ENCODE measurements around the gene PTPRJ.
"Not testable (repeated sequence)": the region's sequence is repeated elsewhere in the genome, so short reads cannot be mapped to it uniquely, and the experiment has no call there.

The PTPRJ gene

DNA sequence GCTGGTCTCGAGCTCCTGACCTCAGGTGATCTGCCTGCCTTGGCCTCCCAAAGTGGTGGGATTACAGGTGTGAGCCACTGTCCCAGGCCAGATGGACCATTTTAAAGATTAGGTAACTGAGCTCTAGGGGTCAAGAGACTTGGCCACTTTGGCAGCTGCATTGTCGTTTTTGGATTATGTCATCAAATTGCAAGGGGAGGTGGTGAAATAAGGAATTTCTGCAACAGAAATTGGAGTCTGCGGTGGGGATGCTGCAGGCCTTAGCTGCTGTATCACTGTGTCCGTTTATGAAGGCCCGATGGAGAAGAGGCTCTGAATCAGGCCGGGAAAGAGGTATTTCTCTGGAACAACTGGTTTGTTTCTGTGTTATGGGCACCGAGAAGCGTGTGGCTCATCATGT lies 34.6 kb downstream of the PTPRJ start:
- Mint-ChIP-seq H3K4me1 (peaks cover 91% of the 10 kb centered on the region), H3K4me3 (no peak overlapping the region), H3K27ac (peak overlapping the region; percentile 41), H3K9me3 (no peaks in the 10 kb centered on the region), H3K27me3 (no peaks in the 10 kb centered on the region), H3K36me3 (ENCODE audit: low read depth) (peaks cover 6% of the 10 kb centered on the region)
- no peak for ATAC-seq
- no peak for DNase-seq

DNA sequence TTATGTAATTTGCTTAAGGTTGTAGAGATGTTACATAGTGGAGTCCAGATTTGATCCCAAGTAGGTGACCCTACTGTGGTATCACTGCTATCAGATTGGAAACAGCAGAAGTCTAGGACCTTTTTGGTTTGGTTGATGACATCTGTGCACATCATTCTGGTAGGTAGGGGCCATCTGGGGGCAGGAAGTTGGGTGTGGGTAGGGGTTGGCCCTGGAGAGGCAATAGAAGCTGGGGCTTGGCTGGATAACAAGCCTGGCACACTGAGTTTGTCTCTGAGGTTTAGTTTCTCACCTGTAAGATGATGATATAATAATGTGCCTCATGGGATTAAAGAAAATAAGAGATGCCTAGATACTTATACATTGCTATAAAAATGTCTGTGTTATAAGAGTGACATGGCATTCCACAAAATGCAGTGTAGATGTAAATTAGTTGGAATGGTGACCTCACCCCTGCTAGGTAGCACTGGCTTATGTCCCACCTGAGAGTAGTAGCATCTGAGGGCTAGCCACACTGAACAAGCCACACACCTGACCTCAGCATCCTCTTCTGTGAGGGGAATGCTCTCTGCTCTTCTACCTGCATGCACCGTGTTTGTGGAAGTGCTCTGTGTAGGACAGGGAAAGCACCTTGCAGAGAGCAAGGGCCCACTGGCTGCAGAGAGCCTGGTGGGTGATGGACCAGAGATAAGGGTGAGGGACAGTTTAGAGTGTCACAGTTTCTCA lies 36.9 kb downstream of the PTPRJ start:
- H3K27ac Mint-ChIP-seq, result peak overlapping the region; percentile 70
- H3K4me3 Mint-ChIP-seq, result peak overlapping the region; percentile 20

DNA sequence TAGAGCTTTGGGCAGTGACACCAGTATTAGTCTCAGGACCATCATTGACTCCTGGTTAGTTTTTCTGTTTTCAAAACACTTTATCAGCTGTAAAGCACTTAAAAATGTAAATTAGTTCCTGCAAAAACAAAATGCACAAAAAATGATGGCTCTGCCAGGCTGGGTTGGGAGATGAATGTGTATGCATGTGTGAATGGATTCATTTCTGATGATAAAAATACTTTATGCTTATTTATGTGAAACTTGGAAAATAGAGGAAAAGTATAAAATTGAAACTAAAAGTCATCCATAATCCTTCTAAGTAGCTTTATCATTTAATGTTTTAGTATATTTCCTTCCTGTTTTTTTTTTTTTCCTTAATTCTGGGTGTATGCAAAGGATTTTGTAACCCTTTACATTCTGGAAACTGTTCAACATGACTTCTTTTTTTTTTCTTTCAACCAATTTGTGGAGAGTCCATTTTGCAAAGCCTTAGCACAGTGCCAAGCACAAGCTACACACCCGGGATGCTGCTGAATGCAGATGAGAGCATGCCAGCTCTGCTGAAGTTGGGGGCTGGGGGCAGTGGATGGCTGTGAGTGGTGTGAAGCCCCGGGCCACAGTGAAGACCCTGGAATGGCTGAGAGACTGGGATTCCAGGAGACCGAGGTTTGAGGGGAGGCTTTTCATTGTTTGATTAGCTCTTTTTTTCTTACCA lies 37.6 kb downstream of the PTPRJ start:
- Mint-ChIP-seq H3K27ac (peak overlapping the region; percentile 87), H3K4me3 (peak overlapping the region; percentile 20), H3K36me3 (ENCODE audit: low read depth) (peaks cover 9% of the 10 kb centered on the region), H3K9me3 (no peaks in the 10 kb centered on the region), H3K4me1 (peaks cover 88% of the 10 kb centered on the region), H3K27me3 (no peaks in the 10 kb centered on the region)
- DNase-seq (no peak), ATAC-seq (no peak)

More for the DNA sequence above, 36.9 kb downstream of the PTPRJ start:
- Mint-ChIP-seq H3K9me3 (no peaks in the 10 kb centered on the region), H3K4me1 (peaks cover 89% of the 10 kb centered on the region), H3K27me3 (no peaks in the 10 kb centered on the region), H3K36me3 (ENCODE audit: low read depth) (peaks cover 9% of the 10 kb centered on the region)
- DNase-seq, result peak; percentile 49
- ATAC-seq, result peak; percentile 29

DNA sequence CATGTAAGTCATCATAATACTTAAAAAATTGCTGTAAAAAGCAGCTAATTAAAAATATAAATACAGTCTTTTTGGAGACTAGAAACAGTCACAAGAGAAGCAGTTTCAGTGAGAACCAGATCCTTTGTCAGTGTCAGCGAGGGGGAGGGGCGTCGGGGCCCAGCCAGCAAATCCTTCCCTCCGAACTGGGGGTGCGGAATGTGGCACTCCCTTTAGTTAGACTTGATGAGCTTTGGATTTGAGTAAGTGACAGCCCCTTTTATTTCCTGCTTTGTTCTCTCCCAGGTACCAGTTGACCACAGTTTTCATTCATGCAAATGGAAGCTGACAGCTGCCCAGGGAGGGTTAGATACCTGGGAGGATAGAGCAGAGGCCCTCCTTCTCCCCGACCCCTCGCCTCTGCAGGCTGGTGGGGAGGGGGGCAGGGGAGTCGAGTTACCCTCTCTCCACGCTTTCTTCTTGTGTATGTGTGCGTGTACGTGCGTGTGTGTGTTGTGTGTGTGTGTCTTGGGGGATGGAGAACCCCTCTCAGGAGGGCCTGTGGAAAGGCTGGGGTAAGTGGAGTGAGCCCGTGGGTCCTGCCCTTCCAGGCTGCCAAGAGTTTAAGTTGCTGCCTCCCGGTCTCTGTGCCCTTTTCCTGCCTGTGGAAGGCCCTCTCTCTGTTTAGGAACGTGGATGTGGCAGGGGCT lies 38.3 kb downstream of the PTPRJ start:
- DNase-seq, result no peak
- H3K27me3 Mint-ChIP-seq, result no peaks in the 10 kb centered on the region
- H3K4me3 Mint-ChIP-seq, result peak overlapping the region; percentile 2
- no peaks in the 10 kb centered on the region for H3K9me3 Mint-ChIP-seq
- peaks cover 9% of the 10 kb centered on the region for H3K36me3 Mint-ChIP-seq (ENCODE audit: low read depth)
- peaks cover 84% of the 10 kb centered on the region for H3K4me1 Mint-ChIP-seq
- H3K27ac Mint-ChIP-seq, result peak overlapping the region; percentile 87
- no peak for ATAC-seq

DNA sequence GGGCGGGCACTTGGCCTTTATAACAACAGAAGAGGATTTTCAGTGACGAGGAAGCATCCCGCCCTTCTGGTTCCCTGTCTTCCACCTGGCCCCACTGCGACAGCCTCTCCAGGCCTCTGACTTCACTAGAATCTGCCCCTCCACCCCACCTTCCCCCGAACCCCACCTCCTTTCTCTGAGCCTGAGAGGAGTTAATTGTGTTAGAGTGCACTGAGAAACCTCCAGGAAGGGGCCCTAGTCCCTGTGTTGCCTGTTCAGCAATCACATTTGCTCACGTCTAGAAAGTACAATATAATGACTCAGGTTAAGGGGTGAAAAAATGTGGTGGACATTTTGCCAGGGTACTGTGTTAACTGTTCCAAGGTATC lies 38.8 kb downstream of the PTPRJ start:
- ATAC-seq, result peak; percentile 68
- H3K4me1 Mint-ChIP-seq, result peaks cover 78% of the 10 kb centered on the region
- DNase-seq, result no peak
- no peak overlapping the region for H3K4me3 Mint-ChIP-seq
- H3K9me3 Mint-ChIP-seq, result no peaks in the 10 kb centered on the region
- peaks cover 9% of the 10 kb centered on the region for H3K36me3 Mint-ChIP-seq (ENCODE audit: low read depth)
- H3K27me3 Mint-ChIP-seq, result no peaks in the 10 kb centered on the region
- H3K27ac Mint-ChIP-seq, result peak overlapping the region; percentile 87

DNA sequence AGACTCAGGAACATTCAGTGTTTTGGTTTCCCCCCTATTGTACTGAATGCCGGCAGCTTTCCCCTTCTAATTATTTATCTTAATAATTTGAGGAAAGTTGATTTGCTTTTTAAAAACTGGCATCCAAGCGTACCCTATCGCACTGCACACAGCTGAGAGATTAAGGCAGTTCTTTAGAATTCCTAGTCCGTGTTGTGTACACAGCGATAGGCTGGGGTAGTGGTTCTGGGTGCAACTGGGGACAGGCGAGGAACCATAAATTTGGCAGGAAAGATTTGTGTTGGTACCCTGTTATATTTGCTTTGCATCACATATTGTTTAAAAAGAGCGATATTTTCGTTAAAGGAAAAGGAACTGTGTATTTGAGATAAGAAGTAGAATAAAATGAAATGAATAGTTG lies 39.2 kb downstream of the PTPRJ start:
- no peak for DNase-seq
- Mint-ChIP-seq H3K4me1 (peaks cover 75% of the 10 kb centered on the region), H3K27ac (peak overlapping the region; percentile 87), H3K4me3 (peak overlapping the region; percentile 44), H3K9me3 (no peaks in the 10 kb centered on the region), H3K36me3 (ENCODE audit: low read depth) (peaks cover 9% of the 10 kb centered on the region), H3K27me3 (no peaks in the 10 kb centered on the region)
- ATAC-seq, result no peak

DNA sequence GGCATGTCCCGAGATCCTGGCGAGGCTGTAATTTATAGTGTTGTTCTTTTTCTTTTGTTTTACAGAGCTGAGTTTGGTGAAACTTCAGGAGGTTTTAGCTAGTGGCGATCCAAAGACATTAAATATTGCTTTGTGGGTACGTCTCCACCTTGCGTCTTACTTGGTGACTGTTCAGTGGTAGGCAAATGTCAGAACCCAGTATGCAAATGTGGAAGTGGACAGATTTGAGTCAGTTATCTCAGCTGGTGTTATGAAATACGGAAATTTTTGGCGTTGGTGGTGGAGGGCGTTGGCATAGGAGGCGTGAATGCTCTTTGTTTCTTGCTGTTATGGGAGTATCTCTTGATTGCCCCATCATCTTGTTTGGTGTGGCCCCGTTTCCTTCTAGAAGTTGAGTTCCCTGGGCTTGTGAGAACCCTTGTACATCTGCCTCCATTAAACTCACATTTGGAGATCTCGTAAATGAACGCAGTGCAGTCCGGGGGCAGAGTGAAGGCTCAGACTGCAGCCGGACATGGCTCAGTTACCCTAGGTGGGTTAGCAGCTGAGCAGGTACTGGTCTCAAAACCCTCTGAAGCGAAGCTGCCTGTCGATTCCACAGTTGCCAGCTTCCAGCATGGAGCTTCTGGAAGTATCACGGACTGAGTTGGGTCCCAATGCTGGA lies 39.9 kb downstream of the PTPRJ start:
- H3K4me1 Mint-ChIP-seq, result peaks cover 69% of the 10 kb centered on the region
- H3K36me3 Mint-ChIP-seq (ENCODE audit: low read depth), result peaks cover 9% of the 10 kb centered on the region
- ATAC-seq (peak; percentile 78), DNase-seq (peak; percentile 52)
- peak overlapping the region; percentile 87 for H3K27ac Mint-ChIP-seq
- H3K9me3 Mint-ChIP-seq, result no peaks in the 10 kb centered on the region
- no peaks in the 10 kb centered on the region for H3K27me3 Mint-ChIP-seq
- H3K4me3 Mint-ChIP-seq, result peak overlapping the region; percentile 44

DNA sequence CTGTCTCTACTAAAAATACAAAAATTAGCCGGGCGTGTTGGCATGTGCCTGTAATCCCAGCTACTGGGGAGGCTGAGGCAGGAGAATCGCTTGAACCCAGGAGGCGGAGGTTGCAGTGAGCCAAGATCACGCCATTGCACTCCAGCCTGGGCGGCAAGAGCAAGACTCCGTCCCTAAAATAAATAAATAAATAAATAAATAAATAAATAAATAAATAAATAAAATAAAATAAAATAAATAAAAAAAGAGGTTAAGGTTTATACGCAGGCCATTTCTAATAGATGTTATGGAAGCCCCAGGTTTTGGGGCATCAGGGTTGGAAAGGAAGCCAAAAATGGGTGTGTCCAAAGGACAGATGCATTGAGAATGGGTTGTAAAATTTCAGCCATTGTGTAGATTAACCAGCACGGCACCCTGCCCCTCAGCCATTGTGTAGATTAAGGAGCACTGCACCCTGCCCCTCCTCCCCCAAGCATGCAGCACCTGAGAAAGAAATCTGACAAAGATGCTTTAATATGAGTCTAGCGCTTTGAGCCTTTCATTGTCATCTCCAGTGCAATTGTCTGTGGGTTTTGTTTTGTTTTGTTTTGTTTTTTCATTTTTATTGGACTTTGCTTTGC lies 41.0 kb downstream of the PTPRJ start:
- not testable (repeated sequence) for ATAC-seq; H3K36me3 Mint-ChIP-seq (ENCODE audit: low read depth); DNase-seq; H3K9me3 Mint-ChIP-seq; H3K27ac Mint-ChIP-seq; H3K27me3 Mint-ChIP-seq; H3K4me3 Mint-ChIP-seq
- H3K4me1 Mint-ChIP-seq, result peaks cover 67% of the 10 kb centered on the region

DNA sequence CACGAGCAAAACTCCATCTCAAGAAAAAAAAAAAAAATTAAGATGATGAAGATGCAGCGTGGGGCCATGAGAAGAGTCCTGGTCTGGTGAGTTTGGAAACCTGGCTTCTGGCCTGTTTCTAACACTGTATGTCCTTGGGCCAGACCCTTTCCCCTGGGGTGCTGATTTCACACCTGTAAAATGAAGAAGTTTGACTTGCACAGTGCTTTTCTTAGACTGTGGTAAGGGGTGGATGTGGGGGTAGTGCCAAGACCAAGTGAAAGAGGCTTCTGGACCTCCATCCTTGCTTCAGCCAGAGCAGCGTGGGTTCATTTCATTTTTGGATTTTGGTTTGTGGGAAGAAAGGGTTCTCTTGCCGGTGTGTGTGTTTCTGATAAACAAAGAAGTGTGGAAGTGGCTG lies 42.1 kb downstream of the PTPRJ start:
- peaks cover 55% of the 10 kb centered on the region for H3K4me1 Mint-ChIP-seq

DNA sequence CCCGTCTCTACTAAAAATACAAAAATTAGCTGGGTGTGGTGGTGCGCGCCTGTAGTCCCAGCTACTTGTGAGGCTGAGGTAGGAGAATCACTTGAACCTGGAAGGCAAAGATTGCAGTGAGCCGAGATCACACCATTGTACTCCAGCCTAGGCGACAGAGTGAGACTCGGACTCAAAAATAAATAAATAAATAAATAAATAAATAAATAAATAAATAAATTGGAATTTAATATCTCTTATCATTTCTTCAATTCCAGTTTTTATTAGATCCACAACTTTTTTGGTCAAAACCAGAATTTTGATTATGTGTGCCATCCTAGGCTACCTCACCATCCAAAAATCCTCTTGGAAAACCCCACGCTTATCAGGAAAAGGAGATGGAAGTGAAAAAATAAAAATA lies 43.2 kb downstream of the PTPRJ start:
- peaks cover 48% of the 10 kb centered on the region for H3K4me1 Mint-ChIP-seq
- H3K9me3 Mint-ChIP-seq; H3K27ac Mint-ChIP-seq; DNase-seq; ATAC-seq; H3K36me3 Mint-ChIP-seq (ENCODE audit: low read depth); H3K4me3 Mint-ChIP-seq; H3K27me3 Mint-ChIP-seq: not testable (repeated sequence)

More for the DNA sequence above, 42.1 kb downstream of the PTPRJ start:
- peaks cover 7% of the 10 kb centered on the region for H3K36me3 Mint-ChIP-seq (ENCODE audit: low read depth)
- H3K9me3 Mint-ChIP-seq, result no peaks in the 10 kb centered on the region
- peak overlapping the region; percentile 7 for H3K27ac Mint-ChIP-seq
- DNase-seq (no peak), ATAC-seq (no peak)
- H3K4me3 Mint-ChIP-seq, result no peak overlapping the region
- no peaks in the 10 kb centered on the region for H3K27me3 Mint-ChIP-seq

DNA sequence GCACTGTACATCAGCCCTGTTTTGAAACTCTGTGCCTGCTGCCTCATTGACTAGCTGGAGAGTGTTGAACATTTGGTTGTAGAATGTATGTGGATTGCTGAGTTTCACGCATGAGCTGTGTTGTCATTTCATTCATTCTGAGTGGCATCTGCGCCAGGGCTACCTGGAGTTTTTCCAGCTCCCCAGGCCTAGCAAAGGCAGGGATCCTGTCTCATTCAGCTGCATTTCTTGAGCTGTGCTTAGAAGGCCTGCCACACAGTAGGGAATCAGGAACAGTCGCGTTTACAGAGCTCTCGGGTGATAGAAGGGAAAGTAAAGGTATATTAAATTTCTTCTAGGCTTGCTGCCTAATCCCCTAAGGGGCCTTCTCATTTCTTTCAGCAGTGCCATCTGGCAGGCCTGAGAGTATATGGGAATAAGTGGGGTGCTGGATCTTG lies 44.3 kb downstream of the PTPRJ start:
- ATAC-seq (no peak), DNase-seq (no peak)
- no peak overlapping the region for H3K27ac Mint-ChIP-seq
- no peak overlapping the region for H3K4me3 Mint-ChIP-seq
- no peaks in the 10 kb centered on the region for H3K9me3 Mint-ChIP-seq
- peaks cover 7% of the 10 kb centered on the region for H3K36me3 Mint-ChIP-seq (ENCODE audit: low read depth)
- peaks cover 48% of the 10 kb centered on the region for H3K4me1 Mint-ChIP-seq
- no peaks in the 10 kb centered on the region for H3K27me3 Mint-ChIP-seq

DNA sequence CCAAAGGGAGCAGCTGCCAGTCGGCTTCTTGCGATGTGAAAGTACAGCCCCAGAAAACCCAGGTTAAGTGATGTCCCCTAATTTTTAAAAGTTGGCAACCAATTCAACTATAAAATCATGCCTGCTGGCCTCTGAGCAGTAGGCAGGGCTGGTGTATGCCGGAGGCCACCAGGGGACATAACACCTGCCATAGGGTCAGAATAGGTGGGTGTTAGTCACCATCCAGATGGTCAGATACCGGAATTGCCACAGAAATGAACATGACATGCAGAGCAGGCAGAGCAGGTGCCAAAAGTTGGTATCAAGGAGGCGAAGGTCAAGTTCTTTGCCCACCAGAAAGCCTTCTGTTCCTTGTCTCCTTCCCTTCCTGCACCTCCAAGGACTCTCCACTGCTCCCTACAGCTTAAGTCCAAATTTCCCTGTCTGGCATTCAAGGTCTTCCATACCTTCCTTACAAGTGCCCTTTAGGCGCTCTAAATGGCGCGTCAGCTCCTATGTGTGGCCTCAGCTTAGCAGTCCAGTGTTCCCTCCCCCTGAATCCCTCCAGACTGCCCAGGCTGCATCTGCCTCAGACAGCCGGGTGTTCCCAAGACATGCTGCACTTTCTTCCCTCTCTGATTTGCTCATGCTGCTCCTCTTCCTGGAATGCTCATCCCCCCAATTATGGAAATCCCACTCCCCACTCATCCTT lies 45.1 kb downstream of the PTPRJ start:
- no peaks in the 10 kb centered on the region for H3K27me3 Mint-ChIP-seq
- H3K4me3 Mint-ChIP-seq, result no peak overlapping the region

DNA sequence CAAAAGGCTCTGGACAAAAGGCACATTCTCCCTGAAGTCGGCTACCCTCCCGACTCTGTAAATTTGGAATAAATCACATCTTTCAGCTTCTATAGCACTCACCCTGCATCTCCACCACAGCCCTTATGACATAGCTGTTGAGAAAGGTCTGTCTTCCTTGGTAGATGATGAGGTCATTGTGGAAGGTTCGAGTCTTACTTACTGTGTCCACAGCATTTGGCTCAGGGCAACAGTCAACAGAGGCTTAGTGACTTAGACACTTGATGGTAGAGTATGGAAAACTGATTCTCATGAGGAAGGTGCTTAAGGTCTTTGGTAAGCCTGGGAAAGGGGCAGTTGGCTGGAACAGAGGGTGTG lies 45.6 kb downstream of the PTPRJ start:
- no peaks in the 10 kb centered on the region for H3K27me3 Mint-ChIP-seq
- ATAC-seq, result peak; percentile 75
- H3K4me3 Mint-ChIP-seq, result no peak overlapping the region
- H3K4me1 Mint-ChIP-seq, result peaks cover 42% of the 10 kb centered on the region
- peak overlapping the region; percentile 26 for H3K27ac Mint-ChIP-seq
- H3K36me3 Mint-ChIP-seq (ENCODE audit: low read depth), result peaks cover 1% of the 10 kb centered on the region
- H3K9me3 Mint-ChIP-seq, result no peaks in the 10 kb centered on the region
- no peak for DNase-seq

More for the DNA sequence above, 45.1 kb downstream of the PTPRJ start:
- Mint-ChIP-seq H3K9me3 (no peaks in the 10 kb centered on the region), H3K36me3 (ENCODE audit: low read depth) (peaks cover 1% of the 10 kb centered on the region), H3K4me1 (peaks cover 47% of the 10 kb centered on the region), H3K27ac (peak overlapping the region; percentile 26)
- DNase-seq (no peak), ATAC-seq (no peak)

Measured in activated naive CD8-positive, alpha-beta T cell treated with anti-CD3 and anti-CD28 coated beads, Interleukin-2, amount 50 U/mL, for 24 hours (primary cell).